MM.1S (cell line): ENCODE results near the gene SLIT3.

ENCODE experiments used
- EZH2 ChIP-seq: fragments of 300-600 bp; sonication (generic); optimal IDR thresholded peaks from 2 replicates; pipeline ENCODE3; 2017; ENCODE audit warnings: low read depth, mild to moderate bottlenecking, antibody characterized with exemption, low read length, mixed read lengths
- TF ChIP-seq, protein P1 (sequence below): fragments of 300-600 bp; sonication (generic); IDR thresholded peaks from 2 replicates; pipeline ENCODE4 v1.5.1; 2016; ENCODE audit warnings: antibody characterized with exemption, low read length, mixed read lengths

- TF ChIP-seq, protein P1, sequence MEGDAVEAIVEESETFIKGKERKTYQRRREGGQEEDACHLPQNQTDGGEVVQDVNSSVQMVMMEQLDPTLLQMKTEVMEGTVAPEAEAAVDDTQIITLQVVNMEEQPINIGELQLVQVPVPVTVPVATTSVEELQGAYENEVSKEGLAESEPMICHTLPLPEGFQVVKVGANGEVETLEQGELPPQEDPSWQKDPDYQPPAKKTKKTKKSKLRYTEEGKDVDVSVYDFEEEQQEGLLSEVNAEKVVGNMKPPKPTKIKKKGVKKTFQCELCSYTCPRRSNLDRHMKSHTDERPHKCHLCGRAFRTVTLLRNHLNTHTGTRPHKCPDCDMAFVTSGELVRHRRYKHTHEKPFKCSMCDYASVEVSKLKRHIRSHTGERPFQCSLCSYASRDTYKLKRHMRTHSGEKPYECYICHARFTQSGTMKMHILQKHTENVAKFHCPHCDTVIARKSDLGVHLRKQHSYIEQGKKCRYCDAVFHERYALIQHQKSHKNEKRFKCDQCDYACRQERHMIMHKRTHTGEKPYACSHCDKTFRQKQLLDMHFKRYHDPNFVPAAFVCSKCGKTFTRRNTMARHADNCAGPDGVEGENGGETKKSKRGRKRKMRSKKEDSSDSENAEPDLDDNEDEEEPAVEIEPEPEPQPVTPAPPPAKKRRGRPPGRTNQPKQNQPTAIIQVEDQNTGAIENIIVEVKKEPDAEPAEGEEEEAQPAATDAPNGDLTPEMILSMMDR: no peak
- no peak for TF ChIP-seq EZH2
Observed at GRCh38 chr5:168890816-168891812, 409.8 kb downstream of the SLIT3 start.
